ENCODE measurements around the gene IL6ST.

IL6ST gene

GRCh38 chr5:55926476-55926875, 68.3 kb downstream of the IL6ST start:
- H3K4me3 ChIP-seq (ENCODE audit: low read depth, low read length) = no peak overlapping the region
- H3K9me3 ChIP-seq (ENCODE audit: control insufficient read depth, insufficient read depth, low read depth, low read length) = no peaks in the 10 kb centered on the region
- H3K36me3 ChIP-seq (ENCODE audit: control insufficient read depth in 2 of 2, insufficient read depth in 1 of 2, low read length in 2 of 2) = no peaks in the 10 kb centered on the region
- H3K4me1 ChIP-seq (ENCODE audit: control insufficient read depth, insufficient read depth, low read length) = no peaks in the 10 kb centered on the region
- CTCF ChIA-PET = interaction anchor here (1.0 to 1.5 kb wide), 2 partner anchors 9 to 11 kb away, joined by 5 to 7 read pairs; no protein-coding TSS in a partner anchor
- POLR2A ChIA-PET = no interaction called here
- H3K27ac ChIP-seq (ENCODE audit: extremely low read depth, low read depth, low read length) = no peak overlapping the region
- TF ChIP-seq ZNF404 (tag by site-specific recombination; IDR thresholded peaks at IDR 0.05) (no peak), ZFP41 (tag by site-specific recombination; IDR thresholded peaks at IDR 0.05; ENCODE audit: borderline replicate concordance) (no peak), RBAK (tag by site-specific recombination; IDR thresholded peaks at IDR 0.05) (no peak), ZNF571 (tag by site-specific recombination; IDR thresholded peaks at IDR 0.05) (no peak), ZNF221 (tag by site-specific recombination; IDR thresholded peaks at IDR 0.05; ENCODE audit: borderline replicate concordance) (no peak), ZNF768 (tag by site-specific recombination; IDR thresholded peaks at IDR 0.05) (no peak), ZBTB17 (tag by site-specific recombination; IDR thresholded peaks at IDR 0.05) (no peak), ZNF645 (tag by site-specific recombination; IDR thresholded peaks at IDR 0.05) (no peak), TCF7L2 (IDR thresholded peaks at IDR 0.05; ENCODE audit: borderline replicate concordance, low read depth, low read length) (no peak), ZNF362 (tag by site-specific recombination; IDR thresholded peaks at IDR 0.05) (no peak), ZNF174 (tag by site-specific recombination; IDR thresholded peaks at IDR 0.05) (no peak), ZSCAN4 (tag by site-specific recombination; IDR thresholded peaks at IDR 0.05) (no peak)

GRCh38 chr5:55925712-55926111, 69.1 kb downstream of the IL6ST start:
- TF ChIP-seq ZNF513 (tag by site-specific recombination; IDR thresholded peaks at IDR 0.05) (no peak), IKZF3 (tag by site-specific recombination; IDR thresholded peaks at IDR 0.05) (no peak), ZNF19 (tag by site-specific recombination; IDR thresholded peaks at IDR 0.05; ENCODE audit: low read depth) (no peak), PATZ1 (tag by site-specific recombination; IDR thresholded peaks at IDR 0.05) (no peak), SCRT2 (tag by site-specific recombination; IDR thresholded peaks at IDR 0.05) (no peak)
- no peak overlapping the region for H3K4me3 ChIP-seq (ENCODE audit: low read depth, low read length)
- no peak overlapping the region for H3K27ac ChIP-seq (ENCODE audit: extremely low read depth, low read depth, low read length)
- CTCF ChIA-PET = no interaction called here
- H3K36me3 ChIP-seq (ENCODE audit: control insufficient read depth in 2 of 2, insufficient read depth in 1 of 2, low read length in 2 of 2) = no peaks in the 10 kb centered on the region
- H3K4me1 ChIP-seq (ENCODE audit: control insufficient read depth, insufficient read depth, low read length) = no peaks in the 10 kb centered on the region
- H3K9me3 ChIP-seq (ENCODE audit: control insufficient read depth, insufficient read depth, low read depth, low read length) = no peaks in the 10 kb centered on the region
- POLR2A ChIA-PET = no interaction called here

Measured in HEK293 (cell line).